GM18505 (cell line): ENCODE data around the gene RPL14.

Experiments used
- ATAC-seq: cut with Tn5 transposase; IDR thresholded peaks from one replicate; pipeline ENCODE4 v1.9.1; 2021; ENCODE audit not compliant: unreplicated experiment
- POLR2A ChIP-seq: IDR thresholded peaks from 4 replicates; pipeline ENCODE4 v1.6.1; 2011; ENCODE audit warnings: borderline replicate concordance; ENCODE audit not compliant: insufficient read depth, insufficient read length; ENCODE audit errors: extremely low read depth

Gene RPL14

GRCh38 chr3:40518067-40518466 lies 60.9 kb downstream of the RPL14 start:
- no peak for ATAC-seq

More at GRCh38 chr3:40518067-40518466, 60.9 kb downstream of the RPL14 start:
- TF ChIP-seq POLR2A, result no peak
